ENCODE measurements around the gene KLHDC7B. TPM values are rescaled to one million over a fixed set of nuclear protein-coding genes. Genes with fewer than 3 reads are reported as not detected.

KLHDC7B gene
- total RNA-seq, 1 experiment from 2014 or later: 1.6 TPM

DNA sequence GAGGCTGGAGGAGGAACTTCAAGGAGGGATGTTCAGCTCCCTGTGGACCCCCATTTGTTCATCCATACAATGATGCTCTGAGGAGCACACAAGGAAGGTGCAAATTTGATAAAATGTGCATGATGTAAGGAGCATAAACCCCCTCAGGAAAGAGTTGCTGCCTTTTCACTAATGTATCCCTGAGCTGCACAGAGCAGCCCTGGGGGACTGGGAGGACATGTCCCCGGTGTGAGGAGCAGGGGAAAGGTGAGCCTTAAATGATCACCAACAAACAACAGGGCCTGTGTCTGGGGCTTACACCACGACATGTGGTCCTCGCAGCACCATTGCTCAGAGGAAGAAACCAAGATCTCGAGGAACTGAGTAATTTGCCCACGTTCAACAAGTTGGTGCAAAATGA lies 51.4 kb downstream of the KLHDC7B start:
- TF ChIP-seq, protein P1, sequence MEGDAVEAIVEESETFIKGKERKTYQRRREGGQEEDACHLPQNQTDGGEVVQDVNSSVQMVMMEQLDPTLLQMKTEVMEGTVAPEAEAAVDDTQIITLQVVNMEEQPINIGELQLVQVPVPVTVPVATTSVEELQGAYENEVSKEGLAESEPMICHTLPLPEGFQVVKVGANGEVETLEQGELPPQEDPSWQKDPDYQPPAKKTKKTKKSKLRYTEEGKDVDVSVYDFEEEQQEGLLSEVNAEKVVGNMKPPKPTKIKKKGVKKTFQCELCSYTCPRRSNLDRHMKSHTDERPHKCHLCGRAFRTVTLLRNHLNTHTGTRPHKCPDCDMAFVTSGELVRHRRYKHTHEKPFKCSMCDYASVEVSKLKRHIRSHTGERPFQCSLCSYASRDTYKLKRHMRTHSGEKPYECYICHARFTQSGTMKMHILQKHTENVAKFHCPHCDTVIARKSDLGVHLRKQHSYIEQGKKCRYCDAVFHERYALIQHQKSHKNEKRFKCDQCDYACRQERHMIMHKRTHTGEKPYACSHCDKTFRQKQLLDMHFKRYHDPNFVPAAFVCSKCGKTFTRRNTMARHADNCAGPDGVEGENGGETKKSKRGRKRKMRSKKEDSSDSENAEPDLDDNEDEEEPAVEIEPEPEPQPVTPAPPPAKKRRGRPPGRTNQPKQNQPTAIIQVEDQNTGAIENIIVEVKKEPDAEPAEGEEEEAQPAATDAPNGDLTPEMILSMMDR (IDR thresholded peaks at IDR 0.05; ENCODE audit: unreplicated experiment): no peak
- Mint-ChIP-seq H3K4me3 (ENCODE audit: low read depth, unreplicated experiment) (no peak overlapping the region), H3K27me3 (ENCODE audit: unreplicated experiment) (peaks cover 24% of the 10 kb centered on the region), H3K36me3 (ENCODE audit: insufficient read depth, unreplicated experiment) (peaks cover 11% of the 10 kb centered on the region), H3K9me3 (ENCODE audit: low read depth, unreplicated experiment) (no peaks in the 10 kb centered on the region), H3K27ac (ENCODE audit: unreplicated experiment) (no peak overlapping the region), H3K4me1 (ENCODE audit: low read depth, unreplicated experiment) (no peaks in the 10 kb centered on the region)
- DNase-seq: no peak
- intact Hi-C loops (cut with micrococcal nuclease; ENCODE audit: unreplicated experiment): no loop called here
- CTCF ChIA-PET: interaction anchor here (0.5 kb wide), 1 partner anchor 106 kb away, joined by 3 read pairs; no protein-coding TSS in a partner anchor
- no TSS peak for BruUV-seq (replicated peaks)

DNA sequence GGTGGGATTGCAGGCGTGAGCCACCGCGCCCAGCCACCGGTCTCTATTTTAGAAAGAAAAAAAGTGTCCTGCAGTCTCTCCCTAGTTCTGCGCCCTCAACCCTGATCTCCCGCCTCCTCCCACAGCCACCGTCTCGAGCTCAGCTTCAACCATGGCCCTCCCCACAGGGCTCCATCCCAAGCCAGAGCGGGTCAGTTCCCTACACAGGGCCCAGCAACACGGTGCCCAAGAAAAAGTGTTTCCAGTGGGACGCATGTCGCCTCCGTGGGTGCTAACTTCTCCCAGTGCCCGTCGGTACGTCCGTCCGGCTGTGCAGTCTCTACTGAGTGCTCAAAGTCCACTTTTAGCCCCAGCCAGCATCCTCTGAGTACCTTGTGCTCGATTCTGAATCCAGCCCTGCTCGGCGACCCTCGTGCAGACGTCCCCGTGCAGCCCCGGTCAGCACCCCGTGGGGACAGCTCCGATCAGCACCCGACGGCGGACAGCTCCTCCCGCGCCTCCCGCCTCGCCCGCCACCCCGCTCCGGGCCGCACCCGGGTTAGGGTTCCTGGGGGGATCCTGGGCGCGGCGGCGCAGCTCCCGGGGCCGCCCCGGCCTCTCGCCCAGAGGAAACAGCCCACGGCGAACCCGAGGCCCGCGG lies 54.2 kb downstream of the KLHDC7B start:
- H3K27me3 Mint-ChIP-seq (ENCODE audit: unreplicated experiment): peaks cover 39% of the 10 kb centered on the region

DNA sequence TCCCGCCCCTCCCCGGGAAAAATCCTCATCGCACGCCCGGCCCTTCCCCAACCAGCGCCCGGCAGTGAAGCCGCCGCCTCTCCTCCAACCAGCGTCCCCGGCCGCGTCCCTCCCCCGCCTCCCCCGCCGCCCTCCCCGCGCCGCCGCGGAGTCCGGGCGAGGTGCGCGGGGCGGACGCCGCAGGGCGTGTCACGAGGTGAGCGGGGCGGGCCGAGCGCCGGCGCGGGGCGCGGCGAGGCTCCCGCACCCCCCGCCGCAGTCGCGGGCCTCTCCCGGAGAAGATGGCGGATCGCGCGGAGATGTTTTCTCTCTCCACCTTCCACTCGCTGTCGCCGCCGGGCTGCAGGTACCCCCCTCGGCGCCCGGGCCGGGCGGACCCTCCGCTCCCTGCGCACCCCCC lies 54.8 kb downstream of the KLHDC7B start, which contains the start of gene MAPK8IP2:
TSS of gene MAPK8IP2 (plus strand) at position 256 of the 400 bp plus-strand sequence. CDS start at position 282, 26 bp downstream.
- TF ChIP-seq, protein P1 (IDR thresholded peaks at IDR 0.05; ENCODE audit: unreplicated experiment): no peak
- H3K4me3 Mint-ChIP-seq (ENCODE audit: low read depth, unreplicated experiment): peak within 1 kb of the TSS; percentile 34
- intact Hi-C loops (cut with micrococcal nuclease; ENCODE audit: unreplicated experiment): no loop called here
- no peaks in the 10 kb centered on the region for H3K4me1 Mint-ChIP-seq (ENCODE audit: low read depth, unreplicated experiment)
- DNase-seq: no peak
- no peaks in the 10 kb centered on the region for H3K9me3 Mint-ChIP-seq (ENCODE audit: low read depth, unreplicated experiment)
- no TSS peak for BruUV-seq (replicated peaks)
- CTCF ChIA-PET: interaction anchor here (1.0 kb wide), 1 partner anchor 20 kb away, joined by 3 read pairs; no protein-coding TSS in a partner anchor
- no peak within 1 kb of the TSS for H3K27ac Mint-ChIP-seq (ENCODE audit: unreplicated experiment)
- H3K27me3 Mint-ChIP-seq (ENCODE audit: unreplicated experiment): peaks cover 39% of the 10 kb centered on the region
- H3K36me3 Mint-ChIP-seq (ENCODE audit: insufficient read depth, unreplicated experiment): peaks cover 9% of the 10 kb centered on the region

More for the DNA sequence above, 54.2 kb downstream of the KLHDC7B start:
- peak; percentile 75 for DNase-seq
- Mint-ChIP-seq H3K27ac (ENCODE audit: unreplicated experiment) (no peak overlapping the region), H3K4me3 (ENCODE audit: low read depth, unreplicated experiment) (peak overlapping the region; percentile 30), H3K36me3 (ENCODE audit: insufficient read depth, unreplicated experiment) (peaks cover 9% of the 10 kb centered on the region), H3K9me3 (ENCODE audit: low read depth, unreplicated experiment) (no peaks in the 10 kb centered on the region), H3K4me1 (ENCODE audit: low read depth, unreplicated experiment) (no peaks in the 10 kb centered on the region)
- intact Hi-C loops (cut with micrococcal nuclease; ENCODE audit: unreplicated experiment): no loop called here
- CTCF ChIA-PET: interaction anchor here (1.0 kb wide), 1 partner anchor 21 kb away, joined by 3 read pairs; no protein-coding TSS in a partner anchor
- BruUV-seq (replicated peaks): no TSS peak
- TF ChIP-seq, protein P1 (IDR thresholded peaks at IDR 0.05; ENCODE audit: unreplicated experiment): no peak

Other genes with a start within 250 kb of the KLHDC7B start
- 298 and 337 TPM in 2 replicates for gene PLXNB2, start 238.3 kb upstream of the KLHDC7B start, total RNA-seq (2022)
- gene DENND6B, start 218.9 kb upstream of the KLHDC7B start, total RNA-seq (2022): 13.2 and 19.0 TPM in 2 replicates
- gene PPP6R2, start 202.6 kb upstream of the KLHDC7B start, total RNA-seq (2022): 47.1 and 50.0 TPM in 2 replicates
- 102 and 104 TPM in 2 replicates for gene SBF1, start 70.9 kb upstream of the KLHDC7B start, total RNA-seq (2022)
- gene ADM2, start 64.4 kb upstream of the KLHDC7B start, total RNA-seq (2022): 10.2 and 13.6 TPM in 2 replicates
- 0.45 TPM in 1 of 2 replicates, not detected in the other for gene MIOX, start 59.0 kb upstream of the KLHDC7B start, total RNA-seq (2022)
- 85.2 and 87.1 TPM in 2 replicates for gene LMF2, start 38.2 kb upstream of the KLHDC7B start, total RNA-seq (2022)
- 73.2 and 92.0 TPM in 2 replicates for gene NCAPH2, start 37.7 kb upstream of the KLHDC7B start, total RNA-seq (2022)
- gene SCO2, start 20.3 kb upstream of the KLHDC7B start, total RNA-seq (2022): 3.6 and 5.3 TPM in 2 replicates
- gene TYMP, start 15.9 kb upstream of the KLHDC7B start, total RNA-seq (2022): 44.1 and 62.2 TPM in 2 replicates
- gene SYCE3, start 17.0 kb downstream of the KLHDC7B start, total RNA-seq (2022): not detected in 2 replicates
- gene CPT1B, start 32.5 kb downstream of the KLHDC7B start, total RNA-seq (2022): 72.6 and 77.0 TPM in 2 replicates
- gene CHKB, start 37.0 kb downstream of the KLHDC7B start, total RNA-seq (2022): 80.9 and 83.2 TPM in 2 replicates
- 2.9 and 3.1 TPM in 2 replicates for gene MAPK8IP2, start 54.9 kb downstream of the KLHDC7B start, total RNA-seq (2022)
- gene ARSA, start 82.3 kb downstream of the KLHDC7B start, total RNA-seq (2022): 39.4 and 40.2 TPM in 2 replicates
- 2.1 and 2.5 TPM in 2 replicates for gene SHANK3, start 126.9 kb downstream of the KLHDC7B start, total RNA-seq (2022)
- gene ACR, start 192.3 kb downstream of the KLHDC7B start, total RNA-seq (2022): not detected in 2 replicates
- 38.4 and 39.9 TPM in 2 replicates for gene RABL2B, start 237.7 kb downstream of the KLHDC7B start, total RNA-seq (2022)